GM18909 (cell line): Measurements from ENCODE around the gene HACD2.
"Not testable (repeated sequence)": the region's sequence is repeated elsewhere in the genome, so short reads cannot be mapped to it uniquely, and the experiment has no call there.

ENCODE experiments used
- ATAC-seq: cut with Tn5 transposase; IDR thresholded peaks from one replicate; pipeline ENCODE4 v1.9.1; 2021; ENCODE audit warnings: mild to moderate bottlenecking; ENCODE audit not compliant: unreplicated experiment, poor library complexity

HACD2 gene

GRCh38 chr3:123489400-123490004, 95.4 kb downstream of the HACD2 start:
- ATAC-seq: no peak

- no peak for ATAC-seq
Observed at GRCh38 chr3:123488645-123489347, 96.1 kb downstream of the HACD2 start.

- not testable (repeated sequence) for ATAC-seq
Observed at GRCh38 chr3:123487063-123487462, 97.8 kb downstream of the HACD2 start.

GRCh38 chr3:123486460-123486859, 98.4 kb downstream of the HACD2 start:
- ATAC-seq: no peak

GRCh38 chr3:123485551-123485950, 99.3 kb downstream of the HACD2 start:
- ATAC-seq: no peak

GRCh38 chr3:123483146-123483545, 101.7 kb downstream of the HACD2 start:
- no peak for ATAC-seq

- no peak for ATAC-seq
Observed at GRCh38 chr3:123481722-123482457, 103.0 kb downstream of the HACD2 start.

GRCh38 chr3:123481071-123481470, 103.8 kb downstream of the HACD2 start:
- ATAC-seq: no peak

GRCh38 chr3:123480428-123480827, 104.4 kb downstream of the HACD2 start:
- ATAC-seq: peak; percentile 60

GRCh38 chr3:123479891-123480290, 105.0 kb downstream of the HACD2 start:
- ATAC-seq: no peak

GRCh38 chr3:123478314-123478713, 106.5 kb downstream of the HACD2 start:
- no peak for ATAC-seq

- ATAC-seq: no peak
Observed at GRCh38 chr3:123476967-123477750, 107.7 kb downstream of the HACD2 start.

- no peak for ATAC-seq
Observed at GRCh38 chr3:123475786-123476185, 109.1 kb downstream of the HACD2 start.

- no peak for ATAC-seq
Observed at GRCh38 chr3:123471106-123471505, 113.7 kb downstream of the HACD2 start.

GRCh38 chr3:123469323-123469995, 115.4 kb downstream of the HACD2 start:
- ATAC-seq: no peak

- ATAC-seq: no peak
Observed at GRCh38 chr3:123467046-123467445, 117.8 kb downstream of the HACD2 start.

GRCh38 chr3:123464211-123464610, 120.6 kb downstream of the HACD2 start:
- no peak for ATAC-seq

- ATAC-seq: no peak
Observed at GRCh38 chr3:123459862-123460261, 125.0 kb downstream of the HACD2 start.

GRCh38 chr3:123458255-123458654, 126.6 kb downstream of the HACD2 start:
- ATAC-seq: no peak

- no peak for ATAC-seq
Observed at GRCh38 chr3:123457841-123458240, 127.0 kb downstream of the HACD2 start.
